NB4 (cell line): ENCODE measurements around the gene MEPCE.

Experiments
- DNase-seq: peaks from one replicate; pipeline ENCODE4 v3.0.0; 2010; ENCODE audit warnings: low read depth
- H3K4me3 ChIP-seq: one replicate; pipeline ENCODE4 v1.5.1; 2011; ENCODE audit warnings: mild to moderate bottlenecking, low read depth, low read length, moderate library complexity
- MAX ChIP-seq: IDR thresholded peaks from 2 replicates; pipeline ENCODE4 v1.6.1; 2011; ENCODE audit warnings: low read depth, low read length
- MYC ChIP-seq: IDR thresholded peaks from 2 replicates; pipeline ENCODE4 v1.6.1; 2011; ENCODE audit warnings: low read depth, low read length
- POLR2A ChIP-seq: IDR thresholded peaks from 2 replicates; pipeline ENCODE4 v1.6.1; 2011; ENCODE audit warnings: mild to moderate bottlenecking; ENCODE audit not compliant: insufficient read length; ENCODE audit errors: extremely low read depth
- TF ChIP-seq, protein P1 (sequence below): IDR thresholded peaks from one replicate; pipeline ENCODE4 v1.5.1; 2012; ENCODE audit warnings: low read depth, low read length

Gene MEPCE

GRCh38 chr7:100466653-100467605, 37.3 kb downstream of the MEPCE start:
- no peak for DNase-seq
- no peak for TF ChIP-seq MYC
- no peak for TF ChIP-seq MAX
- no peak for TF ChIP-seq POLR2A
- TF ChIP-seq, protein P1, sequence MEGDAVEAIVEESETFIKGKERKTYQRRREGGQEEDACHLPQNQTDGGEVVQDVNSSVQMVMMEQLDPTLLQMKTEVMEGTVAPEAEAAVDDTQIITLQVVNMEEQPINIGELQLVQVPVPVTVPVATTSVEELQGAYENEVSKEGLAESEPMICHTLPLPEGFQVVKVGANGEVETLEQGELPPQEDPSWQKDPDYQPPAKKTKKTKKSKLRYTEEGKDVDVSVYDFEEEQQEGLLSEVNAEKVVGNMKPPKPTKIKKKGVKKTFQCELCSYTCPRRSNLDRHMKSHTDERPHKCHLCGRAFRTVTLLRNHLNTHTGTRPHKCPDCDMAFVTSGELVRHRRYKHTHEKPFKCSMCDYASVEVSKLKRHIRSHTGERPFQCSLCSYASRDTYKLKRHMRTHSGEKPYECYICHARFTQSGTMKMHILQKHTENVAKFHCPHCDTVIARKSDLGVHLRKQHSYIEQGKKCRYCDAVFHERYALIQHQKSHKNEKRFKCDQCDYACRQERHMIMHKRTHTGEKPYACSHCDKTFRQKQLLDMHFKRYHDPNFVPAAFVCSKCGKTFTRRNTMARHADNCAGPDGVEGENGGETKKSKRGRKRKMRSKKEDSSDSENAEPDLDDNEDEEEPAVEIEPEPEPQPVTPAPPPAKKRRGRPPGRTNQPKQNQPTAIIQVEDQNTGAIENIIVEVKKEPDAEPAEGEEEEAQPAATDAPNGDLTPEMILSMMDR: no peak

DNA sequence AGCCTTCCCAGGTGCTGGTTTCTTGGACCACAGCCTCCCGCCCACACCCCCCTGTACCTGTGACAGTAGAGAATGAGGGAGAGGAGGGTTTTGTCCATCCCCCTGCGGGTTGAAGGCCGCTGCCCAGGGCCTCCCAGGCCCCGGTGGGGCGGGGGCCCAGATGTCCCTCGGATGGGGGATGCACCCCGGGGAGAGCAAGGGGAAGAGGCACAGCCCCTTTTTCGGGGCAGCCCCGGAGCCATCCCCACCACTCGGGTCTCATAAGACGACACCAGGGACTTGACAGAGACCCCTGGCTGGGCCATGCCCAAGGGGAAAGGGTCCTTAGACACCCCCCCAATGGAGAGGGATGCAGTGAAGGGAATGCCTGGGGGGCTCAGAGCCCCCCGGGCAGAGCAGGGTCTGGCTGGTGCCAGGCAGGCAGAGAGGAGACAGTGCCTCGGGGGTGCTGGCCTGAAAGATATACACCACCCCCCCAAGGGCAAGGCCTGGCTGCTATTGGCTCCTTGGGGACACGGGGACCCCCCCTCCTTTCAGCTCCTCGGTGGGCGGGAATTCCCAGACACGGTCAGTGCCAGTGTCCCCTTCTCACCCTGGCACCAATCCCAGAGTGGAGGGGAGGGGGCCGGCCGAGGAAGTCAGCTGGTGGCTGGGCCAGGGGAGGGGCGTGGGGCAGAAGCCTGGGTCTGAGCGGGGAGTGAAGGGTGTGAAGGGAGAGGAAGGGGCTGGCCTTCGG, 38.2 kb downstream of the MEPCE start:
- DNase-seq: no peak
- TF ChIP-seq MYC (no peak), MAX (no peak), POLR2A (no peak)
- TF ChIP-seq, protein P1: no peak
- no peak overlapping the region for H3K4me3 ChIP-seq

More at GRCh38 chr7:100466653-100467605, 37.3 kb downstream of the MEPCE start:
- H3K4me3 ChIP-seq: no peak overlapping the region

- DNase-seq: peak; percentile 84
- TF ChIP-seq, protein P1: peak; percentile 96
- TF ChIP-seq POLR2A (no peak), MYC (peak; percentile 9; the same call in 1 of the 2 replicates), MAX (no peak)
- no peak overlapping the region for H3K4me3 ChIP-seq
These were observed 39.8 kb downstream of the MEPCE start for GRCh38 chr7:100469227-100470044.

DNA sequence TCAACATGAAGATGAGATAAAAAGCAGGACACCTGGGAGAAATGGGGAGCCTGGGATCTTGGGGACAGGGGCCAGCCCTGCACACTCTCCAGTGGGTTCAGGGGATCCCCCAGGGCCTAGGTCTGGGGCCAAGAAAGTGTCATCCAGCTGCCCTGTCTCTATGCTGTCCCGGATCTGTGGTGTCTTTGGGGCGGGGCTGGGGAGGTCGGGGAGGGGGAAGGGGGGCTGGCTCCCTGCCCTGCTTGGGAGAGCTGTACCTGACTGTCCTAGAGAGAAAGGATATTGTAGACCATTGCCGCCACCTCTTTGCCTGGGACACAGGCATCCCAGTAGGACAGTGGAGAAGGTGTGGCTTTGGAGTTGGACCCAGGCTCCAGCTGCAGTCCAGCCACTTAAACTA, 41.4 kb downstream of the MEPCE start:
- no peak for DNase-seq
- TF ChIP-seq MYC: no peak
- TF ChIP-seq MAX: no peak
- no peak for TF ChIP-seq POLR2A
- TF ChIP-seq, protein P1: no peak

More for the DNA sequence above, 41.4 kb downstream of the MEPCE start:
- no peak overlapping the region for H3K4me3 ChIP-seq
